NCI-H2081 treated with DMSO at 0.1 percent for 48 hours (cell line): ENCODE data around the gene MED12.
"Not testable (repeated sequence)": the region's sequence is repeated elsewhere in the genome, so short reads cannot be mapped to it uniquely, and the experiment has no call there.

Experiments used
- DNase-seq: peaks from one replicate; lab custom pipeline; 2025; lab: John Stamatoyannopoulos, UW

MED12 gene

DNA sequence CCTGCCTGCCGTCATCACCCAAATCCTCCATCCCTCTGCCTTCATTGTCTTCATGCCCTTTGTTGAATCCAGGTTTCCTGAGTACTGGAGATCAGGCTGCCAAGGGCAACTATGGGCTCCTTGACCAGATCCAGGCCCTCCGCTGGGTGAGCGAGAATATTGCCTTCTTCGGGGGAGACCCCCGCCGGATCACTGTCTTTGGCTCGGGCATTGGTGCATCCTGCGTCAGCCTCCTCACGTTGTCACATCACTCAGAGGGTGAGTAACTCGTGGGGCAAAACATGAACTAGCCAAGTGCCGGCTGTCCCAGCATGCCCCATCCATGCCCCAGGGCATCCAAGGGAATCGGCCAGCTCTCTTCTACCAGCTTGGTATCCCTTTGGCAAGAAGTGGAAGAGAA, 45.7 kb downstream of the MED12 start:
- no peak for DNase-seq

GRCh38 chrX:71166461-71166860, 48.1 kb downstream of the MED12 start:
- no peak for DNase-seq

GRCh38 chrX:71167031-71167781, 48.8 kb downstream of the MED12 start:
- no peak for DNase-seq

DNA sequence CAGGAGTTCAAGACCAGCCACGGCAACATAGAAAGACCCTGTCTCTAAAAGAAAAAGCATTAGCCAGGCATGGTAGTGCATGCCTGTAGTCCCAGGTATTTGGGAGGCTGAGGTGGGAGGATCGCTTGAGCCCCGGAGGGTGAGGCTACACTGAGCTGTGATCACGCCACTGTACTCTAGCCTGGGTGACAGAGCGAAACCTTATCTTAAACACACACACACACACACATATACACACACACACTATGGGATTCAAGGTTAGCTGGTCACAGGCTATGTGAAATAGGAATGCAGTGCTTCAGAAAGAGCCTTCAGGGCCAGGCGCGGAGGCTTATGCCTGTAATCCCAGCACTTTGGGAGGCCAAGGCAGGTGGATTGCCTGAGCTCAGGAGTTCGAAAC, 49.7 kb downstream of the MED12 start:
- no peak for DNase-seq

DNA sequence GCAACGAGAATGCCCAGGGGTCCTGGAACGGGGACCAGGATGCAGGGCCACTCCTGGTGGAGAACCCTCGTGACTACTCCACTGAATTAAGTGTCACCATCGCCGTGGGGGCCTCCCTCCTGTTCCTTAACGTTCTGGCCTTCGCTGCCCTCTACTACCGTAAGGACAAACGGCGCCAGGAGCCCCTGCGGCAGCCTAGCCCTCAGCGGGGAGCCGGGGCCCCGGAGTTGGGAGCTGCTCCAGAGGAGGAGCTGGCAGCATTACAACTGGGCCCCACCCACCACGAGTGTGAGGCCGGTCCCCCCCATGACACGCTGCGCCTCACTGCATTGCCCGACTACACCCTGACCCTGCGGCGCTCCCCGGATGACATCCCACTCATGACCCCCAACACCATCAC, 51.2 kb downstream of the MED12 start:
- no peak for DNase-seq

DNA sequence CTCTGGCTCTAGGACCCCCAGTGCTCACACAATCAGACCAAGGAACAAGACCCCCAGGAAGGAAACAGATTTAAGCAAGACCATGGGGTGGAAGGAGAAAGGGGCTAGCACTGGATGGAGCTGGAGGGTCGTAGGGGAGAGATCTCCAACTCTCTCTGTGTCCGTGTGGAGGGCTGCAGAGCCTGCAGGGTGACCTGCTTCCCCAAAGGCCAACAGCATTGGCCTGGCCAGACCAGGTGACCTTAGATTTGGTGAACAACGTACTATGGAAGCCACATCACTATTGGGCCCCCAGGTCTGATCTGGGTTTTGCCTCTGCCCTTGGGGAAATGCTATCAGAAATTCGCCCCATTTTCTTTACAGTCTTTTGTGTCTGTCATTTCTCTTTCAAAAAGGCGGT, 52.3 kb downstream of the MED12 start:
- DNase-seq, result no peak

DNA sequence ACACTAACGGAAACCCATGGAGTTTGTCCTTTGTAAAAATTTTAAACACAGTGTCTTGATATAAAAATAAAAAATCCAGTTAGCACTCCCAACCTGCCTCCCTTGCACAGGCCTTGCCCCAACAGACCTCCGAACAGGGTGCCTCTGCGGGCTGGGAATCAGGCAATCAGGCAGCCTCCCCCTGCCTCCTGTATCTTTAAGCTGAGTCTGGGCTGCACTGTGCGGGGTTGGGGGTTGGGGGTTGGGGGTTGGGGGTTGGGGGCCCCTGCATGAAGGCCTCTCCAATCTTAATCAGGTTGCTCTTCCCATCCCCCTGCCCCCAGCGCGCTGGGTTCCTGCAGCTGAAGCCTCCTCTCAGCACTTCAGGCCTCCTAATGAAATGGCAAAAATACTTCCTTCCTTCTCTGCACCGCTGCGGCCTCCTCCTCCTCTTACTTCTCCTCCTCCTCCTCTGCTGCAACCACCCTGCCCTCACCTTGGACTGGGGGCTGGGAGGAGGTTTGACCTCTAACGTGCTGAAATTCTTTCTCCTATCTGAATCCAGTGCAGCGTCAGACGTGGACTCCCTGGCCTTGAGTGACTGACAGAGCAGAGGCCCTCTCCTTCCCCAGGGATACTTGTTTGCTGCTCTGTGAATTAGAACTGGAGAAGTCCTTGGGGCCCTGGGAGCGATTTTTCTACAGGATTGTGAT, 52.9 kb downstream of the MED12 start:
- DNase-seq, result no peak

GRCh38 chrX:71173440-71173839, 55.0 kb downstream of the MED12 start:
- DNase-seq, result no peak

DNA sequence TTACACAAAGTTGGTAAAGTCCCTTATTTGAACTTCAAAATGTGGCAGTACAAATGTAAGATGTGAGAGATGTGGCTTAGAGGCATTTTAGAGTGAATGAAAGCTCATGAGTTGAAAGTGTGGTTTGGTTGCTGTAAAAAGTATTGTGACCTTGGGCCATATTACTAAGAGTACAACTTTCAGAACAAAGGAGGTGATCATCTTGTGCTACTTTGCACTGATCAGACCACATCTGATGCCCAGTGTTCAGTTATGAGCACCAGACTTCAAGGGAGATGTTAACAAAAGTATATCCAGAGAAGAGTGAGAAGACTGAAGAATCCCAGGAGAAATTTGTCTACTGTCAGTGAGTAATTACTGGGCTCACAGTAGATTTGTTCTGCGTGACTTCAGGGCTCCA, 56.4 kb downstream of the MED12 start:
- DNase-seq, result no peak

DNA sequence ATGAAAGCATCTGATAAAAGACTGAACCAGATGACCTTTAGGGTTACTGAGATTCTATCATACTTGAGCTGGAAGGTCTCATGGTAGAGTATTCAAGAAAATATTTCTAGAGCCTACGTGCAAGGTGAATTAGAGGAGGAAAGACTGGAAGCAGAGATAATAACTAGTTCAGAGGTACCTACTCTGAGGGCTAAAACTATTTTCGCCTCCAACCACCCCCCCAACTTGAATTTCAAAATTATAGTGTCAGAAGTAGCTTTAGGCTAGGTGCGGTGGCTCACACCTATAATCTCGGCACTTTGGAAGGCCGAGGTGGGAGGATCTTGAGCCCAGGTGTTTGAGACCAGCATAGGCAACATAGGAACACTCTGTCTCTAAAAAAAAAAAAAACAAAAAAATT, 57.1 kb downstream of the MED12 start:
- DNase-seq, result no peak

GRCh38 chrX:71177327-71177726, 58.9 kb downstream of the MED12 start:
- no peak for DNase-seq

GRCh38 chrX:71178908-71179307, 60.5 kb downstream of the MED12 start:
- no peak for DNase-seq

GRCh38 chrX:71180579-71181265, 62.3 kb downstream of the MED12 start:
- DNase-seq, result not testable (repeated sequence)

DNA sequence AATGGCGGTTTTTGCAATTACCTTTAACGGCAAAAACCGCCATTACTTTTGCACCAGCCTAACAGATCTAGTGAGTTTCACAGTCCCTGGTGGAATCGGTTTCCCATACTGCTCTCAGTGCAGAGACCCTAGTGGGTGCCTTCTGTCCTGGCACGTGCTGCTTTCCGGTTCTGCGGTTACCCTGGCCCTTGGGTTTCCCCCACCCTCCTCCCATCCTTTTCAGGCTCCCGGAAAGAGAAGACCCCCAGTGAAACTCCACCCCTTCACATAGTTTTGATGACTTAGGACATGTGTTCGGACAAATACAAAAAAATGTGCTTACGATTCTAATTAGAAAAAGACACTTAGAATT, 63.1 kb downstream of the MED12 start:
- no peak for DNase-seq

DNA sequence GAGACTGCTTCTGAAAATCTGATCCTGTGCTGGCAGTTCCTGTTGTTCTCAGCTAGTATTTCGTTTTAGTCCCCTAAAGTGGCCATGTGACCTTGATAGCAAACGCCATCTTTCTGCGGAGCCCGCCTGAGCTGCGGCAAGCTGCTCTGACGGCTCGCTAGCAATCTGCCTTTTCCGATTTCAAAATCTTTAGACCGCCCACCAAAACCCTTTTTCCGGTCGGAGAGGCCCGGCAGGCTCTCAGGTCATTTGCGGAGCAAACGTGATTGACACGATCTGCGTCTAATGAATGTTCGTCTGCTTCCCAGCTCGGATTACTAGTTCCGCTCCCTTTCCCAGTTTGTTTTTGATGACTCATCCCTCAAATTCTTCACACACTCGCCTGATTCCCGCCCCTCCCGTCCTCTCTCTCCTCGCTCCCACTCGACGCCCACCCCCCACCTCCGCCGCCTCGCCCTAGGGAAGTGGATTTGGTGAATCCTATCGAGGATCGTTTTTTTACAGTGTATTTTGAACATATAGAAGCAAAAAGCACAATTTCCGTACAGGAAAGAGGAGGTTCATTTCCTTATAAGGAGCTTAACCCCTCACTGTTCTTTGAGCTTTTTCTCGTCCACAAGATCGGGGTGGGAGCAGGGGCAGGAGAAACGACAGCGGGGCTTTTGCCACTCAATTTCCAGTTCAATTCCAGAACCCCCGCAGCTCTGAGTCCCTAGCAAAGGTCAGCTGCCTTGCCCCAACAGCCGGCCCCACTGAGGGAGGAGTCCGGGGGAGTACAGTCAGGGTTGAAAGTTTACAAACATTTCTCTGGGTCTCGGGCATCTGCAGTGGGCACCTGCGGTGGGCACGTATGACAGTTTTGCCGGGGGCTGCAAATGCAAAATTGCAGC, 63.8 kb downstream of the MED12 start:
- DNase-seq, result peak; percentile 92

- no peak for DNase-seq
Observed at GRCh38 chrX:71182871-71183270, 64.5 kb downstream of the MED12 start.

DNA sequence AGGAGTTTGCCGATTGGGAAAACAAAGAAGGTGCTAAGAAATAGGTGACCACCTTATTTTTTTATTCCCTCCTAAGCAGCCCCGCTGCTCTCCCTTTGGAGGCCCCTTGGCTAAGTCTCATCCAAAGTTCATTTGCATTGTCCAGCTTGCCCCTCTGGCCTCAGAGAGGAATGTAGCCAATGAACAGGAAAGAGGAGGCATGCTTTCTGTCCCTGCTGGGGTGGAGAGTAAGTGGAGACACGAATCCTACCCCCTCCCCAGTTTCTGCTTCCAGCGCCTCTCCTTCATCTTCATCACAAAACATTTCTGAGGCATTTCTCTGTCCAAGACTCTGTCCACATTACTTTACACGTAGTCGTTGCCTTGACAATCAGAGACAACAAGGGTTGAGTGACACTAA, 64.9 kb downstream of the MED12 start:
- DNase-seq, result no peak

- DNase-seq, result no peak
Observed at GRCh38 chrX:71184092-71184491, 65.7 kb downstream of the MED12 start.

DNA sequence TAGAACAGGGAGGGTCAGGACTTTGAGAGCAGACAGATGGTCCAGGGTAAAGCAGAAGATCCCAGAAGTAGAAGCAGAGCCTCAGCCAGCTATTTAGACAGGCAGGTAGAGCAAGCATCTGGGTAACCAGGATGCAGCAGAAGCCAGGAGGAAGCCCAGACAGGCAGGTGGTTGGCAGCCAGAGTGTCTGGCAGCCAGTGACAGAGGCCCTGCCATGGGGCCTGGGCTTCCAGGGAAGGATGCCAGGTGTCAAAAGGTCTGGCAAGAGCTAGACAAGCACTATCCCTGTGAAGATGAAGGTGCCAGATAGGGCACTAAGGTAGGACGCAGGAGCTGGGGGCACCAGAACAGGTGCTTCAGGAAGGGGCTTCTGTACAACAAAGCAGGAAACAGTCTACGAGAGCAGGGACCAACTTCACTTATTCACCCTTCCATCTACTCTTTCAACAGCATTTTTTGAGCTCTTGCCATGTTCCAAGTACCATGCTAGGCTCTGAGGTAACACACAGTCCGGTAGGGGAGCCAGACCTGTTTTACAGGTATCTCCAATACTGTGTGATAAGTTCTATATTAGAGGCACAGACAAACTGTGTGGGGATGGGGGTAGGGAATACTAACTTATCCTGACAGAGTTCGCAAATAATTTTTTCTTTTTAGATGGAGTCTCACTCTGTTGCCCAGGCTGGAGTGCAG, 66.6 kb downstream of the MED12 start:
- DNase-seq, result no peak

DNA sequence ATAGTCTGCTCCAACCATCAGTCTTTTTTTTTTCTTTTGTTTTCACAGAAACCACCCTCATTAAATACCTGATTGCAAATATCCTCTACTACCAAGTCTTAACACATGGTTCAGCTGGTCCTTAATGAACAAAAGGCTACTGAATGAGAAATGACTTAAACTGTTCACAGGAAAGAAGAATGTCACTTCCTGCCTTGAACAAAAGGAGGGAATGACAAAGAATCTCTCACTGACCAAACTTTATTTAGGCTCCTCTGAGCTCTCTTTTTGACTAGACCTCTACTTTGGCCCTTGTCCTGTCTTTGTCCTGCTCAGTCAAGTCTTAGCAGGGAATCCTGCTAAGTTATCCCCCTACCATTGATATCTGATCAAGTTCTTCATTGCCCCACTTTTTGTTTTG, 72.9 kb downstream of the MED12 start:
- no peak for DNase-seq
